Measurements from ENCODE around the gene RNASE8. TPM values are rescaled to one million over a fixed set of nuclear protein-coding genes. Genes with fewer than 3 reads are reported as not detected.

The RNASE8 gene
- total and polyA plus RNA-seq, 2 of the 8 experiments (the other 6 are each of a cell fraction or from before 2014, with no cell fraction given): not detected

- Histone ChIP-seq H4K5ac (ENCODE audit: insufficient read length, low read depth, low read length) (no peak overlapping the region), H3K4ac (replicated peaks; ENCODE audit: insufficient read length, low read depth, low read length) (no peak overlapping the region), H2BK12ac (ENCODE audit: low read depth, low read length) (no peak overlapping the region), H3K4me2 (ENCODE audit: insufficient read depth in 1 of 2, low read depth in 2 of 2, low read length in 2 of 2) (no peak overlapping the region), H2BK20ac (ENCODE audit: low read length) (no peak overlapping the region), H3K18ac (ENCODE audit: extremely low read depth, low read length) (no peak overlapping the region), H2BK120ac (replicated peaks; ENCODE audit: low read depth, low read length) (no peak overlapping the region), H3K9ac (replicated peaks in 1 of 4; ENCODE audit: extremely low read depth in 1 of 4, low read depth in 3 of 4, low read length in 3 of 4) (no peak overlapping the region), H3K56ac (replicated peaks; ENCODE audit: insufficient read length, low read depth, low read length) (no peak overlapping the region), H3K14ac (ENCODE audit: insufficient read length) (no peak overlapping the region), H3K79me1 (ENCODE audit: low read depth, low read length) (no peaks in the 10 kb centered on the region), H3K4me3 (ENCODE audit: extremely low read depth in 1 of 4, insufficient read depth in 2 of 4, low read depth in 3 of 4, low read length in 4 of 4) (no peak overlapping the region), H3K27ac (ENCODE audit: low read depth, low read length) (no peak overlapping the region), H4K8ac (ENCODE audit: extremely low read depth, insufficient read depth, low read length) (no peak overlapping the region), H3K27me3 (replicated peaks in 1 of 4; ENCODE audit: control insufficient read depth in 3 of 4, extremely low read depth in 1 of 4, insufficient read depth in 3 of 4, low read length in 3 of 4) (no peaks in the 10 kb centered on the region; a peak in 1 of 7 replicates), H3K23ac (ENCODE audit: insufficient read length) (no peak overlapping the region), H2AK5ac (ENCODE audit: low read depth, low read length) (no peak overlapping the region), H3K23me2 (ENCODE audit: low read depth, low read length) (no peaks in the 10 kb centered on the region), H2AFZ (ENCODE audit: low read length) (no peak overlapping the region), H3K9me3 (ENCODE audit: insufficient read depth in 2 of 2, low read depth in 1 of 2, low read length in 1 of 2) (no peaks in the 10 kb centered on the region), H3K79me2 (ENCODE audit: control insufficient read depth in 1 of 2, insufficient read depth in 2 of 2, low read length in 2 of 2) (no peaks in the 10 kb centered on the region), H4K91ac (replicated peaks; ENCODE audit: insufficient read length, low read length) (no peak overlapping the region), H3K36me3 (ENCODE audit: control insufficient read depth in 2 of 4, insufficient read depth in 4 of 4, low read length in 3 of 4) (no peaks in the 10 kb centered on the region), H2BK15ac (ENCODE audit: low read length) (no peak overlapping the region), H3K4me1 (replicated peaks in 1 of 4; ENCODE audit: control insufficient read depth in 3 of 4, insufficient read depth in 4 of 4, low read length in 3 of 4) (no peaks in the 10 kb centered on the region; a peak in 1 of 7 replicates), H4K20me1 (replicated peaks in 1 of 2; ENCODE audit: control insufficient read depth in 1 of 2, insufficient read depth in 2 of 2, low read length in 2 of 2) (no peaks in the 10 kb centered on the region), H2BK5ac (ENCODE audit: low read depth, low read length) (no peak overlapping the region)
- no peak for FAIRE-seq
- DNase-seq (ENCODE audit: low read depth in 1 of 2, low spot score in 2 of 2): no peak
- TF ChIP-seq ZNF274 (IDR thresholded peaks at IDR 0.05; ENCODE audit: borderline replicate concordance, extremely low read depth, low read length): no peak
- ChIA-PET POLR2A (ENCODE audit: partially characterized antibody) (interaction anchor here (3.7 kb wide), 1 partner anchor 10 kb away, joined by 17 read pairs; no protein-coding TSS in a partner anchor), CTCF (ENCODE audit: partially characterized antibody) (interaction anchor here (0.7 to 2.6 kb wide), 6 partner anchors 10 to 56 kb away, joined by 3 to 12 read pairs (median 4); no protein-coding TSS in a partner anchor)
- WGBS, 2 experiments (ENCODE audit: extremely low coverage in 1 of 2, insufficient coverage in 1 of 2, insufficient read length in 1 of 2, insufficient replicate concordance in 2 of 2, low coverage in 1 of 2, low lambda C conversion rate in 2 of 2, missing lambda C conversion rate in 1 of 2): 86% methylated on average over 3 of the region's 3 CpGs; no CpG with 5 or more reads in 1 of the 2 experiments
Measured at GRCh38 chr14:21061347-21061668, 3.7 kb downstream of the RNASE8 start.
